IMR-90 (cell line): ENCODE data around the gene KCNQ5. TPM values are rescaled to one million over a fixed set of nuclear protein-coding genes. Genes with fewer than 3 reads are reported as not detected.
A peak's percentile ranks its signal among the peaks of the same experiment; 100 is the strongest.

Experiments used
- ATAC-seq: fragments of 200-7000 bp; cut with Tn5 transposase; 2 replicates; pipeline ENCODE4 v1.9.1; 2020; ENCODE audit warnings: low read depth, mild to moderate bottlenecking, moderate library complexity
- BruUV-seq: library from RNA; stranded (reverse); fragments of 400-500 nt; replicated peaks from 2 replicates; lab custom pipeline; 2021; lab: Mats Ljungman, UMichigan
- CTCF ChIA-PET: fragments of 300-600 bp; formaldehyde crosslinking; extraction: SDS; loops from one replicate; lab custom pipeline; 2021; ENCODE audit warnings: antibody characterized with exemption; lab: Yijun Ruan, JAX
- POLR2A ChIA-PET: fragments of 300-600 bp; sonication (Branson Sonifier 250); formaldehyde crosslinking; loops from one replicate; lab custom pipeline; 2022; ENCODE audit warnings: antibody characterized with exemption; ENCODE audit not compliant: unreplicated experiment; lab: Charles Lee
- DNase-seq: peaks from one replicate; pipeline ENCODE4 v3.0.0; 2013
- H2AFZ ChIP-seq: replicated peaks from 2 replicates; pipeline ENCODE3; 2013; ENCODE audit warnings: low read length, mild to moderate bottlenecking; ENCODE audit not compliant: poor library complexity
- H2AK5ac ChIP-seq: 2 replicates; pipeline ENCODE4 v1.6.1; 2013; ENCODE audit warnings: low read depth, low read length, inconsistent platforms
- H2AK9ac ChIP-seq: replicated peaks from 2 replicates; pipeline ENCODE3; 2013; ENCODE audit warnings: mild to moderate bottlenecking, low read depth, low read length, moderate library complexity; ENCODE audit not compliant: poor library complexity
- H2BK120ac ChIP-seq: 2 replicates; pipeline ENCODE4 v1.6.1; 2013; ENCODE audit warnings: low read depth, low read length, inconsistent platforms
- H2BK15ac ChIP-seq: 3 replicates; pipeline ENCODE4 v1.6.1; 2013; ENCODE audit warnings: low read depth, low read length, inconsistent platforms
- H2BK20ac ChIP-seq: 2 replicates; pipeline ENCODE4 v1.6.1; 2013; ENCODE audit warnings: low read depth, mild to moderate bottlenecking, inconsistent platforms, low read length, moderate library complexity
- H2BK5ac ChIP-seq: 2 replicates; pipeline ENCODE4 v1.6.1; 2013; ENCODE audit warnings: mild to moderate bottlenecking, low read depth, low read length, inconsistent platforms; ENCODE audit not compliant: poor library complexity, severe bottlenecking
- H3K14ac ChIP-seq: replicated peaks from 2 replicates; pipeline ENCODE4 v1.6.1; 2013; ENCODE audit warnings: low read depth, low read length, inconsistent platforms
- H3K18ac ChIP-seq: 2 replicates; pipeline ENCODE4 v1.6.1; 2013; ENCODE audit warnings: low read depth, low read length, control low read depth
- H3K23ac ChIP-seq: 2 replicates; pipeline ENCODE4 v1.6.1; 2013; ENCODE audit warnings: low read depth, low read length, inconsistent platforms
- H3K27ac ChIP-seq: 2 replicates; pipeline ENCODE4 v1.5.1; 2013; ENCODE audit warnings: mild to moderate bottlenecking, control low read depth, low read length; ENCODE audit not compliant: insufficient read depth
- H3K27me3 ChIP-seq: 2 replicates; pipeline ENCODE4 v1.6.1; 2013; ENCODE audit warnings: low read length; ENCODE audit not compliant: control insufficient read depth, insufficient read depth
- H3K36me3 ChIP-seq: 2 replicates; pipeline ENCODE4 v1.6.1; 2013; ENCODE audit warnings: low read length, mixed read lengths; ENCODE audit not compliant: control insufficient read depth, insufficient read depth
- H3K4ac ChIP-seq: 2 replicates; pipeline ENCODE4 v1.6.1; 2013; ENCODE audit warnings: low read depth, low read length, inconsistent platforms
- H3K4me1 ChIP-seq: 2 replicates; pipeline ENCODE4 v1.6.1; 2013; ENCODE audit warnings: low read length, mixed read lengths; ENCODE audit not compliant: control insufficient read depth, insufficient read depth
- H3K4me2 ChIP-seq: 2 replicates; pipeline ENCODE4 v1.6.1; 2013; ENCODE audit warnings: low read depth, mild to moderate bottlenecking, control low read depth, low read length, moderate library complexity
- H3K4me3 ChIP-seq: 2 replicates; pipeline ENCODE4 v1.5.1; 2013; ENCODE audit warnings: low read depth, mild to moderate bottlenecking, control low read depth, low read length, moderate library complexity; ENCODE audit not compliant: insufficient read depth
- H3K56ac ChIP-seq: 2 replicates; pipeline ENCODE4 v1.6.1; 2013; ENCODE audit warnings: low read length, inconsistent platforms; ENCODE audit not compliant: insufficient read depth; ENCODE audit errors: extremely low read depth
- H3K79me1 ChIP-seq, 2 experiments: 2 replicates each; pipeline ENCODE4 v1.6.1; 2013; ENCODE audit warnings: low read length in 2 of 2, inconsistent platforms in 1 of 2, low read depth in 1 of 2
- H3K9ac ChIP-seq: 2 replicates; pipeline ENCODE4 v1.6.1; 2013; ENCODE audit warnings: low read depth, low read length, control low read depth
- H3K9me1 ChIP-seq: 2 replicates; pipeline ENCODE4 v1.6.1; 2013; ENCODE audit warnings: low read length, inconsistent platforms; ENCODE audit not compliant: insufficient read depth
- H3K9me3 ChIP-seq: 2 replicates; pipeline ENCODE4 v1.6.1; 2013; ENCODE audit warnings: low read length; ENCODE audit not compliant: control insufficient read depth, insufficient read depth
- H4K20me1 ChIP-seq: 2 replicates; pipeline ENCODE4 v1.6.1; 2013; ENCODE audit warnings: low read length, inconsistent platforms; ENCODE audit not compliant: insufficient read depth
- H4K5ac ChIP-seq: 2 replicates; pipeline ENCODE4 v1.6.1; 2013; ENCODE audit warnings: mild to moderate bottlenecking, low read depth, low read length, control low read depth
- H4K8ac ChIP-seq, 2 experiments: 2 replicates each; pipeline ENCODE4 v1.6.1; 2013; ENCODE audit warnings: low read depth in 2 of 2, low read length in 2 of 2, control low read depth in 1 of 2, inconsistent platforms in 1 of 2
- H4K91ac ChIP-seq: 2 replicates; pipeline ENCODE4 v1.6.1; 2013; ENCODE audit warnings: low read depth, low read length, inconsistent platforms; ENCODE audit not compliant: insufficient read depth
- BHLHE40 ChIP-seq: fragments of 150-350 bp; IDR thresholded peaks from 2 replicates; pipeline ENCODE4 v1.6.1; 2016; ENCODE audit warnings: mild to moderate bottlenecking, low read depth, low read length
- CEBPB ChIP-seq: IDR thresholded peaks from 2 replicates; pipeline ENCODE4 v1.6.1; 2012; ENCODE audit warnings: low read depth, low read length, improper control_type of control experiment
- CHD1 ChIP-seq: IDR thresholded peaks from 2 replicates; pipeline ENCODE4 v1.6.1; 2012; ENCODE audit warnings: low read depth, low read length, improper control_type of control experiment
- FOS ChIP-seq: fragments of 150-350 bp; IDR thresholded peaks from 2 replicates; pipeline ENCODE4 v1.6.1; 2016; ENCODE audit warnings: low read depth, low read length
- MAZ ChIP-seq: IDR thresholded peaks from 2 replicates; pipeline ENCODE4 v1.6.1; 2012; ENCODE audit warnings: low read depth, mild to moderate bottlenecking, low read length, improper control_type of control experiment, moderate library complexity, borderline replicate concordance
- MXI1 ChIP-seq: IDR thresholded peaks from 2 replicates; pipeline ENCODE4 v1.6.1; 2012; ENCODE audit warnings: low read depth, mild to moderate bottlenecking, low read length, moderate library complexity, borderline replicate concordance
- NFE2L2 ChIP-seq: fragments of 150-350 bp; IDR thresholded peaks from 2 replicates; pipeline ENCODE4 v1.6.1; 2016; ENCODE audit warnings: low read depth, mild to moderate bottlenecking, low read length
- POLR2A ChIP-seq: IDR thresholded peaks from 2 replicates; pipeline ENCODE4 v1.6.1; 2012; ENCODE audit warnings: mild to moderate bottlenecking, low read depth, low read length
- RAD21 ChIP-seq: IDR thresholded peaks from 2 replicates; pipeline ENCODE4 v1.6.1; 2012; ENCODE audit warnings: low read length, improper control_type of control experiment
- RCOR1 ChIP-seq: IDR thresholded peaks from 2 replicates; pipeline ENCODE4 v1.6.1; 2012; ENCODE audit warnings: mild to moderate bottlenecking, low read length, improper control_type of control experiment; ENCODE audit not compliant: insufficient replicate concordance
- RFX5 ChIP-seq: IDR thresholded peaks from 2 replicates; pipeline ENCODE4 v1.8.0; 2012; ENCODE audit warnings: low read depth, mild to moderate bottlenecking, low read length, moderate library complexity
- SMC3 ChIP-seq: fragments of 150-350 bp; IDR thresholded peaks from 2 replicates; pipeline ENCODE4 v1.6.1; 2016; ENCODE audit warnings: low read depth, mild to moderate bottlenecking, antibody characterized with exemption, low read length, moderate library complexity
- WGBS, 2 experiments: methylation state at CpG; one replicate each; pipeline versions ENCODE4 v1.1.5 to v1.1.7; 2013; ENCODE audit warnings: missing lambda C conversion rate in 2 of 2; ENCODE audit not compliant: insufficient read length in 1 of 2; ENCODE audit errors: extremely low coverage in 2 of 2; 5-methylcytosine and 5-hydroxymethylcytosine counted together
- dilution Hi-C: fragments of 300-500 bp; cut with HindIII; formaldehyde crosslinking; loops from one replicate; pipeline ENCODE4 v1.14.3; 2018; ENCODE audit warnings: low sequenced_read_pairs; ENCODE audit not compliant: unreplicated experiment
- in situ Hi-C: fragments of 300-500 bp; cut with MboI; formaldehyde crosslinking; loops from 3 replicates; pipeline ENCODE4 v1.14.3; 2019; ENCODE audit warnings: low sequenced_read_pairs, inconsistent platforms, mixed read lengths
- intact Hi-C: fragments of 100-400 bp; cut with micrococcal nuclease; formaldehyde crosslinking; loops from 2 replicates; pipeline ENCODE4 v1.10.0; 2022
- polyA plus RNA-seq, 3 experiments: library from polyadenylated mRNA; depleted of rRNA; stranded (reverse); fragments of >200 nt; gene quantifications; 2 replicates each; pipeline ENCODE4 v1.2.3, GENCODE V29; 2012; ENCODE audit warnings: low replicate concordance in 1 of 3
- total RNA-seq: library from RNA; depleted of rRNA; stranded (reverse); fragments of >200 nt; gene quantifications from 2 replicates; pipeline ENCODE4 v1.2.3, GENCODE V29; 2012
- TF ChIP-seq, protein P1 (sequence below): conservative IDR thresholded peaks from 2 replicates; pipeline ENCODE4 v1.5.1; 2012; ENCODE audit warnings: mild to moderate bottlenecking, low read depth, low read length, improper control_type of control experiment

KCNQ5 gene
- total and polyA plus RNA-seq, 2 of the 4 experiments (the other 2 are of a cell fraction), result 0.75 to 1.3 TPM

DNA sequence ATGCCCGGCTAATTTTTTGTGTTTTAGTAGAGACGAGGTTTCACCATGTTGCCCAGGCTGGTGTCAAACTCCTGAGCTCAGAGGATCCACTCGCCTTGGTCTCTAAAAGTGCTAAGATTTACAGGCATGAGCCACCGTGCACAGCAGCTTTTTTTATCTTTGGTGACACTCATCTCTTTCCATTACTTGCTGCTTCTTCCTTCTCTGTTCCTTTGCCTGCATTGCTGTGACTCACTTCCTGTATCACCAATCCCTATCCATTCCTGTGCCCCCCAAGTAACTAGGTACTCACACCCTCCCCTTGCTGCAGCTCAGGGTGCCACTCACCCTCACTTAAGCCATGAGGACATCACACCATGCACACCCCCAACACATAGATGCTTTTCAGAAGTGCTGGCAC lies 578.9 kb downstream of the KCNQ5 start:
- no peaks in the 10 kb centered on the region for H3K27me3 ChIP-seq
- H3K4me2 ChIP-seq, result no peak overlapping the region
- H4K20me1 ChIP-seq, result no peaks in the 10 kb centered on the region
- no peak overlapping the region for H3K14ac ChIP-seq
- H3K9ac ChIP-seq, result no peak overlapping the region
- dilution Hi-C loops, result no loop called here
- POLR2A ChIA-PET, result interaction anchor here (0.6 kb wide), 1 partner anchor 11 kb away, joined by 4 read pairs; no protein-coding TSS in a partner anchor
- H3K56ac ChIP-seq, result no peak overlapping the region
- DNase-seq (peak; percentile 6), ATAC-seq (no peak)
- H4K91ac ChIP-seq, result no peak overlapping the region
- no peak overlapping the region for H2BK5ac ChIP-seq
- intact Hi-C loops, result no loop called here
- H3K23ac ChIP-seq, result no peak overlapping the region
- H3K9me1 ChIP-seq, result peaks cover 4% of the 10 kb centered on the region; the same call in 1 of the 2 replicates
- CTCF ChIA-PET, result no interaction called here
- no peak overlapping the region for H2BK120ac ChIP-seq
- H2BK20ac ChIP-seq, result no peak overlapping the region
- 89% methylated on average over 4 of the region's 4 CpGs; no CpG with 5 or more reads in 1 of the 2 experiments for WGBS, 2 experiments
- TF ChIP-seq MAZ (no peak), MXI1 (no peak), NFE2L2 (no peak), RFX5 (no peak), RCOR1 (no peak), RAD21 (no peak), BHLHE40 (no peak), FOS (no peak), SMC3 (no peak), POLR2A (no peak), CEBPB (no peak), CHD1 (no peak)
- TF ChIP-seq, protein P1, sequence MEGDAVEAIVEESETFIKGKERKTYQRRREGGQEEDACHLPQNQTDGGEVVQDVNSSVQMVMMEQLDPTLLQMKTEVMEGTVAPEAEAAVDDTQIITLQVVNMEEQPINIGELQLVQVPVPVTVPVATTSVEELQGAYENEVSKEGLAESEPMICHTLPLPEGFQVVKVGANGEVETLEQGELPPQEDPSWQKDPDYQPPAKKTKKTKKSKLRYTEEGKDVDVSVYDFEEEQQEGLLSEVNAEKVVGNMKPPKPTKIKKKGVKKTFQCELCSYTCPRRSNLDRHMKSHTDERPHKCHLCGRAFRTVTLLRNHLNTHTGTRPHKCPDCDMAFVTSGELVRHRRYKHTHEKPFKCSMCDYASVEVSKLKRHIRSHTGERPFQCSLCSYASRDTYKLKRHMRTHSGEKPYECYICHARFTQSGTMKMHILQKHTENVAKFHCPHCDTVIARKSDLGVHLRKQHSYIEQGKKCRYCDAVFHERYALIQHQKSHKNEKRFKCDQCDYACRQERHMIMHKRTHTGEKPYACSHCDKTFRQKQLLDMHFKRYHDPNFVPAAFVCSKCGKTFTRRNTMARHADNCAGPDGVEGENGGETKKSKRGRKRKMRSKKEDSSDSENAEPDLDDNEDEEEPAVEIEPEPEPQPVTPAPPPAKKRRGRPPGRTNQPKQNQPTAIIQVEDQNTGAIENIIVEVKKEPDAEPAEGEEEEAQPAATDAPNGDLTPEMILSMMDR, result no peak
- no peak overlapping the region for H3K4me3 ChIP-seq
- H4K5ac ChIP-seq, result no peak overlapping the region
- no peak overlapping the region for H2BK15ac ChIP-seq
- H3K36me3 ChIP-seq, result no peaks in the 10 kb centered on the region
- H2AK9ac ChIP-seq, result no peak overlapping the region
- H3K4me1 ChIP-seq, result peaks cover 3% of the 10 kb centered on the region
- no peak overlapping the region for H4K8ac ChIP-seq
- no peak overlapping the region for H3K18ac ChIP-seq
- in situ Hi-C loops, result no loop called here
- 0 out of 2 replicates have a peak overlapping the region, but pooled peaks have one; percentile 43 for H2AK5ac ChIP-seq
- H3K79me1 ChIP-seq, result no peaks in the 10 kb centered on the region
- H3K9me3 ChIP-seq, result no peaks in the 10 kb centered on the region
- no TSS peak for BruUV-seq
- no peak overlapping the region for H3K27ac ChIP-seq
- H3K4ac ChIP-seq, result no peak overlapping the region
- peak overlapping the region; percentile 50 for H2AFZ ChIP-seq
